ENCODE results near the gene CEMIP2. TPM values are rescaled to one million over a fixed set of nuclear protein-coding genes. Genes with fewer than 3 reads are reported as not detected.

The CEMIP2 gene
- total RNA-seq, 1 experiment from 2014 or later = 100 TPM

- no peak for DNase-seq (ENCODE audit: low read depth, low spot score)
- in situ Hi-C loops (cut with HindIII; ENCODE audit: low pct_unique_long_range_greater_than_20kb, low sequenced_read_pairs) = no loop called here
Observed at GRCh38 chr9:71756753-71757152, 11.6 kb downstream of the CEMIP2 start.

GRCh38 chr9:71755869-71756268, 12.4 kb downstream of the CEMIP2 start:
- DNase-seq (ENCODE audit: low read depth, low spot score) = no peak
- in situ Hi-C loops (cut with HindIII; ENCODE audit: low pct_unique_long_range_greater_than_20kb, low sequenced_read_pairs) = no loop called here

GRCh38 chr9:71755230-71755629, 13.1 kb downstream of the CEMIP2 start:
- in situ Hi-C loops (cut with HindIII; ENCODE audit: low pct_unique_long_range_greater_than_20kb, low sequenced_read_pairs) = no loop called here
- DNase-seq (ENCODE audit: low read depth, low spot score) = no peak

- in situ Hi-C loops (cut with HindIII; ENCODE audit: low pct_unique_long_range_greater_than_20kb, low sequenced_read_pairs) = no loop called here
- DNase-seq (ENCODE audit: low read depth, low spot score) = no peak
Observed at GRCh38 chr9:71754151-71754550, 14.2 kb downstream of the CEMIP2 start.

GRCh38 chr9:71752928-71753327, 15.4 kb downstream of the CEMIP2 start:
- in situ Hi-C loops (cut with HindIII; ENCODE audit: low pct_unique_long_range_greater_than_20kb, low sequenced_read_pairs) = no loop called here
- no peak for DNase-seq (ENCODE audit: low read depth, low spot score)

GRCh38 chr9:71752352-71752751, 16.0 kb downstream of the CEMIP2 start:
- in situ Hi-C loops (cut with HindIII; ENCODE audit: low pct_unique_long_range_greater_than_20kb, low sequenced_read_pairs) = no loop called here
- no peak for DNase-seq (ENCODE audit: low read depth, low spot score)

- DNase-seq (ENCODE audit: low read depth, low spot score) = no peak
- in situ Hi-C loops (cut with HindIII; ENCODE audit: low pct_unique_long_range_greater_than_20kb, low sequenced_read_pairs) = no loop called here
Observed at GRCh38 chr9:71748280-71748743, 20.0 kb downstream of the CEMIP2 start.

GRCh38 chr9:71747576-71747975, 20.7 kb downstream of the CEMIP2 start:
- DNase-seq (ENCODE audit: low read depth, low spot score) = no peak
- in situ Hi-C loops (cut with HindIII; ENCODE audit: low pct_unique_long_range_greater_than_20kb, low sequenced_read_pairs) = no loop called here

- DNase-seq (ENCODE audit: low read depth, low spot score) = no peak
- in situ Hi-C loops (cut with HindIII; ENCODE audit: low pct_unique_long_range_greater_than_20kb, low sequenced_read_pairs) = no loop called here
Observed at GRCh38 chr9:71746758-71747125, 21.6 kb downstream of the CEMIP2 start.

GRCh38 chr9:71746023-71746757, 22.1 kb downstream of the CEMIP2 start:
- in situ Hi-C loops (cut with HindIII; ENCODE audit: low pct_unique_long_range_greater_than_20kb, low sequenced_read_pairs) = no loop called here

GRCh38 chr9:71744754-71745521, 23.4 kb downstream of the CEMIP2 start:
- peak; percentile 41 for DNase-seq (ENCODE audit: low read depth, low spot score)
- in situ Hi-C loops (cut with HindIII; ENCODE audit: low pct_unique_long_range_greater_than_20kb, low sequenced_read_pairs) = no loop called here

More at GRCh38 chr9:71746023-71746757, 22.1 kb downstream of the CEMIP2 start:
- no peak for DNase-seq (ENCODE audit: low read depth, low spot score)

GRCh38 chr9:71743882-71744281, 24.4 kb downstream of the CEMIP2 start:
- no peak for DNase-seq (ENCODE audit: low read depth, low spot score)
- in situ Hi-C loops (cut with HindIII; ENCODE audit: low pct_unique_long_range_greater_than_20kb, low sequenced_read_pairs) = no loop called here

GRCh38 chr9:71743217-71743705, 25.1 kb downstream of the CEMIP2 start:
- DNase-seq (ENCODE audit: low read depth, low spot score) = no peak
- in situ Hi-C loops (cut with HindIII; ENCODE audit: low pct_unique_long_range_greater_than_20kb, low sequenced_read_pairs) = no loop called here

GRCh38 chr9:71742703-71743102, 25.6 kb downstream of the CEMIP2 start:
- no peak for DNase-seq (ENCODE audit: low read depth, low spot score)
- in situ Hi-C loops (cut with HindIII; ENCODE audit: low pct_unique_long_range_greater_than_20kb, low sequenced_read_pairs) = no loop called here

- in situ Hi-C loops (cut with HindIII; ENCODE audit: low pct_unique_long_range_greater_than_20kb, low sequenced_read_pairs) = no loop called here
- DNase-seq (ENCODE audit: low read depth, low spot score) = peak; percentile 87
Observed at GRCh38 chr9:71741926-71742648, 26.2 kb downstream of the CEMIP2 start.

GRCh38 chr9:71740199-71740598, 28.1 kb downstream of the CEMIP2 start:
- no peak for DNase-seq (ENCODE audit: low read depth, low spot score)
- in situ Hi-C loops (cut with HindIII; ENCODE audit: low pct_unique_long_range_greater_than_20kb, low sequenced_read_pairs) = no loop called here

GRCh38 chr9:71737455-71737854, 30.9 kb downstream of the CEMIP2 start:
- in situ Hi-C loops (cut with HindIII; ENCODE audit: low pct_unique_long_range_greater_than_20kb, low sequenced_read_pairs) = no loop called here
- no peak for DNase-seq (ENCODE audit: low read depth, low spot score)

GRCh38 chr9:71736236-71736635, 32.1 kb downstream of the CEMIP2 start:
- in situ Hi-C loops (cut with HindIII; ENCODE audit: low pct_unique_long_range_greater_than_20kb, low sequenced_read_pairs) = no loop called here
- DNase-seq (ENCODE audit: low read depth, low spot score) = no peak
